SKM-1 treated with dmso at 0.1 percent for 144 hours (cell line): Measurements from ENCODE around the gene EARS2.
"Not testable (repeated sequence)": the region's sequence is repeated elsewhere in the genome, so short reads cannot be mapped to it uniquely, and the experiment has no call there.

Experiments
- DNase-seq: peaks from one replicate; lab custom pipeline; 2025; ENCODE audit not compliant: unreplicated experiment; lab: John Stamatoyannopoulos, UW

The EARS2 gene

DNA sequence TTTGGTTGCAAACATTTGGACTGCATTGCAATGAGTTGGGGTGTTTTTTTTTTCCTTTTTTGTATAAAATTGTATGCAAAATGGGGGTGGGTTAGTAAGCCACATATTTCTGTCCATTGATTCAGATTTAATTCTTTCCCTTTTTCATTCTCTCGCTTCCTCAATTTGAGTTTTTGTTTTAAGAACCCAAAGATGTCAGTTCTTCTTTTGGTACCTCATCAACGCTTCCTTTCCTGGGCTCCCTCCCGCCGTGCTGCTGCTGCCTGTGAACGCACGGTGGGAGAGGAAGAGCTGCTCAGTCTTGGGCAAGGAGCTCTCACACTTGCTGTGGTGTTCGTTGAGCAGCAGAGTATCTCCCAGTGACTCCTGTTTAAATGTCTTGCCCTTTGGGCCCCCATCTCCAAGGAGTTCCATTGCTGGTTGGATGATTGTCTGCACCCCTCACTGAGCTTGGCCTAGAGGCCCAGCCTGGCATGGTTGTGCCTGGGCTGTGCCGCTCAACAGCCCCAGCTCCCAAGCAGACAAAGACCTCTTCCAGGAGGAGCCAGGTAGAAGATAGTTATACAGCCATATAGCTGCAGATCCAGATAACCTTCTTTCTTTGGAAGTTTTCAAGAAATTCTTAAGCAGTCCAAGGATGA, 14.0 kb upstream of the EARS2 start:
- DNase-seq: peak; percentile 53

- no peak for DNase-seq
Observed at GRCh38 chr16:23567602-23568001, 10.5 kb upstream of the EARS2 start.

- no peak for DNase-seq
Observed at GRCh38 chr16:23566724-23567123, 9.6 kb upstream of the EARS2 start.

DNA sequence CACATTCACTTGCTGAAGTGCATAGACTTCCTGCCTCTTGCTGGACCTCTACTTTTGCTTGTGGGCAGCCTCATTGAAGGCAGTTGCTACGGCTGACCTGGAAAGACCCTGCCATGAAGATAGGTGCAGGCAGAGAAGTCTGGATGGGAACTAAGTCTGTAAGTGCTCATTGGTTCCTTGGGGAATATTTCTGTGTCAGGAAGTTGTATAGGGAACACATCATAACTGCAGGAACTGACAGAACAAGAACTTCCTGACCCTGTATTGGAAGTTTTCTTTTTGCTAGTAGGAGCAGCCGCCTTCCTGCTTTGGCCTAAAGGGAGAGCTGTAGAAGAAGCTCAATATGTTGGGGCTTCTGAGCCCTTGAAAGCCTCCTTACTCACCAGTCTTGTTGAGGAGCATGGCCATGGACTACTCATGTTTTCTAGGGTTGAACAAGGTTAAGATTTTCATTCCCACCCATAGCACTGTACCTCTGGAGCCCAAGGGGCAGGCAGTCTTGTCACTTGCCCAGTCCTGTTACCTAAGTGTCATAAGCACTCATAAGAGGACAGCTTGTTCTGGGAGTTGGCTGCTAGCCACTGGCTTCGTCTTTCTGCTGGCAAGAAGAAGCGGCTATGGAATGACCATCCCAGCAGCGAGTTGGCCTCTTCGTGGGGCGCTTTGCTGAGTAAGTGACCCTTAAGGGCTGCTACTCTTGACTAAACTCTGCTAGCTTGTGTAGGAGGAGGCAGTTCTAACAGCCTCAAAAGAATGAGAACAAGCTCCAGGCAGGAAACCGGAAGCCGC, 7.6 kb upstream of the EARS2 start:
- DNase-seq: no peak

DNA sequence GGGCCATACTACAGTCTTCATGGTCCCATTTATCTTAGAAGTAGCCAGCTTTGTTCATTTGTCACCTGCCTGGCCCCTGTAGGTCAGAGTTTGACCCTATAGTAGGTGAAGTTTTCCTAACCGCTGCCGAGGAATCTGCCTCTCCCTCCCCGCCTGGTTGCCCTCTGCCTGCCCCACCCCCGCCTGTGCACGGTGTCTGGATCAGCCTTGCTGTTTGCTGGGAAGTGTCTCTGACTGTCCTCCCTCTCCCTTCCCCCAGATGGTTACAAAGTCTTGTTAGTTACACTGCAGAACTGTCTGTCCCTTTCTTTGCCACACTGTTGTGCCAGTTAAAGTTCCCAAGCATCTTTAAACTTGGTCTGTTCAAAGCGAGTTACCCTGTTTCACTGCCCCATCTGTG, 6.0 kb upstream of the EARS2 start:
- no peak for DNase-seq

- DNase-seq: no peak
Observed at GRCh38 chr16:23562505-23562904, 5.4 kb upstream of the EARS2 start.

- no peak for DNase-seq
Observed at GRCh38 chr16:23561586-23561985, 4.4 kb upstream of the EARS2 start.

GRCh38 chr16:23557779-23558702, 891 bp upstream of the EARS2 start:
- no peak for DNase-seq

DNA sequence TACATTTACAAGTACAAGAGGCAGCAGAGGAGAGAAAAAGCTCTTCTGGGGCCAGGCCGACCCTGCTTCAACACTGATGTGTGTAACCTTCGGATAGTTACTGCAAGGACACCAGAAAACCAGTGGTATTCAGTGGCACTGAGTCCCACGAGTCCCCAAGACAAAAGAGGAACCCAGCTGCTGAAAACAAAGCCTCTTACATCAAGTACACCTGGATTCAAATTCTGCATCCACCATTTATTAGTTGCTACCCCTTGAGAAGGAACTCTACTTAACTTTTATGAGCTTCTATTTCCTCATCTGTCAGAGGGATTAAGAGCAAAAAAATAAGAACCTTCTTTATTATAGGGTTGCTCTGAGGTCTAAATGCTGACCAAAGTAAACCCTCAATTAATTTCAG, 2.6 kb downstream of the EARS2 start:
- DNase-seq: no peak

DNA sequence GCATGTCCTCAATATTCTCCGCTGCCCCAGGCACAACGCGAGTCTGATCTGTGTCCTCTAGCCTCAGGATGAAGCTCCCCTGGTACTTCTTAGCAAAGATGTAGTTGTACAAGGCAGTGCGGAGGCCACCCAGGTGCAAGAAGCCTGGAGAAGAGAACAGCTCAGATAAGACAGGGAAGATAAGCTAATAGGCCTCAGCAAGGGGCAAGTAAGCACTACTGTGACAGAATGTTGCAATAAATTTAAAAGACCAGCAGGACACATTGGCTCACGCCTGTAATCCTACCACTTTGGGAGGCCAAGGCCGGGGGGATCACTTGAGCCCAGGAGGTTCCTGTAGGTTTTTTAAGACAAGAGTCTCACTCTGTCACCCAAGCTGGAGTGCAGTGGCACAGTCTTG, 5.0 kb downstream of the EARS2 start:
- no peak for DNase-seq

DNA sequence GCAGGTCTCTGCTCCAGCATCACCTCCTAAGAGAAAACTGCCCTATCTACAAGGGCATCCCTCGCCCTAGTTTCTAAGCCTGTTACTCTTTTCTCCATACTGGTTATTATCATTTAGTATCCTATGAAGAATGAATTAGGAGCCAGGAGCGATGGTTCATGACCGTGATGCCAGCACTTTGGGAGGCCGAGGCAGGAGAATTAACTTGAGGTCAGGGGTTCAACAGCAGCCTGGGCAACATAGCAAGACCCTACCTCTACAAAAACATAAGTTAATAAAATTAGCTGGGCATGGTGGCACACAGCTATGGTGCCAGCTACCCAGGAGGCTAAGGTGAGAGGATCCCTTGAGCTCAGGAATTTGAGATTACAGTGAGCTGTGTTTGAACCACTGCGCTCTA, 7.2 kb downstream of the EARS2 start:
- DNase-seq: no peak

DNA sequence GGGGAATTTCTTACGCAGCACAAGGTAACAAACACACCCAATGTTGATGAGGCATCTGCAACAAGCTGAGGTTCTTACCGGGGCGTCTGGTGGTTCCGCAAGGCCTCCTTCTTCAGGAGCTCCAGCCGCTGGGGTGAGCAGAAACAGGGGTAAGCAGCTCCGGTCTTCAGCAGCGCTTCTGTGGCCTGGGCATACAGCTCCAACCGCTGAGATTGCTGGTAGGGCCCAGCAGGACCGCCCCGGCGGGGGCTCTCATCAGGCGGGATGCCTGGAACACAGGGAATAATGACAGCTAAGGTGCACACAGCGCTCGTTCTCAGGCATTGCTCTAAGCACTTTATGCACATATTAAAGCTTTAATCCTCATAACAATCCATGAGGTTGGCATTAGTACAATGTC, 12.7 kb downstream of the EARS2 start:
- no peak for DNase-seq

- not testable (repeated sequence) for DNase-seq
Observed at GRCh38 chr16:23540817-23541178, 16.4 kb downstream of the EARS2 start.

DNA sequence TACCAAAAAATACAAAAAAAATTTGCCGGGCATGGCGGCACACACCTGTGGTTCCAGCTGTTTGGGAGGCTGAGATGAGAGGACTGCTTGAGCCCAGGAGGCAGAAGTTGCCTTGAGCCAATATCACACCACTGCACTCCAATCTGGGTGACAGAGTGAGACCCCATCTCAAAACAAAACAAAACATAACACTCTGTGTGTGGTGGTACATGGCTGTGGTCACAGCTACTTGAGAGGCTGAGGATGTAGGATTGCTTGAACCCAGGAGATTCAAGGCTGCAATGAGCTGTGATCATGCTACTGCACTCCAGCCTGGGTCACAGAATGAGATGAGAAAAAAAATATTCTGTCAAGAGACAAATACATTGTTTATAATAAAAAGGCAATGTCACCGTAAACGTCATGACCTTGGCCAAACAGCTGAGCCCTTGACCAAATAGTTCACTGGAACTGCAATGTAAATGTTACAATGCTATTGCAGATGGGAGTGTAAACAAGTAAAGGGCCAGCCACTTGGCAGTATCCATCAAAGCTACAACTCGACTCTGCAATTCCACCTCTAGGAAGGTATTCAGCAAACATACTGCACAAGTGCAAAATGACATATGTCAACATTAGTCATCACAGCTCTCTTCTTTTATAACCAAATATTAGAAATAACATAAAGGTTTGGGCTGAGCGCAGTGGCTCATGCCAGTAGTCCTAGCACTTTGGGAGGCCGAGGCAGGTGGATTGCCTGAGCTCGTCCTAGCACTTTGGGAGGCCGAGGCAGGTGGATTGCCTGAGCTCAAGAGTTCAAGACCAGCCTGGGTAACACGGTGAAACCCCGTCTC, 16.9 kb downstream of the EARS2 start:
- no peak for DNase-seq

GRCh38 chr16:23538919-23539278, 18.3 kb downstream of the EARS2 start:
- no peak for DNase-seq

GRCh38 chr16:23537390-23537789, 19.8 kb downstream of the EARS2 start:
- DNase-seq: no peak

- DNase-seq: no peak
Observed at GRCh38 chr16:23535901-23536300, 21.2 kb downstream of the EARS2 start.

GRCh38 chr16:23534868-23535860, 22.0 kb downstream of the EARS2 start:
- DNase-seq: no peak

- DNase-seq: no peak
Observed at GRCh38 chr16:23532448-23532847, 24.7 kb downstream of the EARS2 start.

- no peak for DNase-seq
Observed at GRCh38 chr16:23530062-23530461, 27.1 kb downstream of the EARS2 start.
